Measurements from ENCODE around the gene DLGAP1. TPM values are rescaled to one million over a fixed set of nuclear protein-coding genes. Genes with fewer than 3 reads are reported as not detected.

The DLGAP1 gene
- total RNA-seq, 1 experiment from 2014 or later: 23.2 TPM

GRCh38 chr18:4358618-4359017, 96.5 kb downstream of the DLGAP1 start:
- Histone ChIP-seq H2BK12ac (ENCODE audit: insufficient read length, low read depth, low read length) (no peak overlapping the region), H3K14ac (ENCODE audit: insufficient read depth, low read length) (no peak overlapping the region), H3K56ac (ENCODE audit: insufficient read length, low read depth, low read length) (no peak overlapping the region), H3K79me1 (ENCODE audit: insufficient read depth, low read depth, low read length, poor library complexity, severe bottlenecking) (peaks cover 2% of the 10 kb centered on the region), H2BK5ac (ENCODE audit: insufficient read length, low read length) (no peak overlapping the region), H3K4me2 (ENCODE audit: insufficient read depth, insufficient read length, low read length) (no peak overlapping the region), H2BK15ac (ENCODE audit: low read depth, low read length) (no peak overlapping the region), H4K5ac (ENCODE audit: insufficient read length, low read depth, low read length) (no peak overlapping the region), H3K23me2 (ENCODE audit: insufficient read length, low read depth, low read length, poor library complexity, severe bottlenecking) (no peaks in the 10 kb centered on the region), H3K79me2 (ENCODE audit: insufficient read depth, low read length) (no peaks in the 10 kb centered on the region; the same call in 1 of the 2 replicates), H2BK120ac (ENCODE audit: low read depth, low read length, poor library complexity, severe bottlenecking) (no peak overlapping the region), H3K9me3 (ENCODE audit: control insufficient read depth, low read depth, low read length) (no peaks in the 10 kb centered on the region), H3T11ph (ENCODE audit: low read length) (no peak overlapping the region), H4K20me1 (ENCODE audit: control insufficient read depth, insufficient read depth, insufficient read length) (no peaks in the 10 kb centered on the region), H2AK5ac (ENCODE audit: insufficient read length, low read length) (no peak overlapping the region), H2AFZ (ENCODE audit: low read length) (no peak overlapping the region), H3K27ac (ENCODE audit: insufficient read length, low read depth, low read length) (no peak overlapping the region), H3K27me3 (ENCODE audit: insufficient read depth, low read length) (no peaks in the 10 kb centered on the region), H2BK20ac (ENCODE audit: low read depth, low read length, poor library complexity, severe bottlenecking) (no peak overlapping the region), H3K4ac (ENCODE audit: low read depth, low read length) (no peak overlapping the region), H3K23ac (ENCODE audit: insufficient read length, low read depth, low read length) (no peak overlapping the region), H4K8ac (replicated peaks; ENCODE audit: insufficient read length, low read depth, low read length) (no peak overlapping the region), H4K91ac (ENCODE audit: insufficient read length, low read depth, low read length) (no peak overlapping the region), H3K18ac (ENCODE audit: insufficient read length, low read depth, low read length) (no peak overlapping the region), H3K4me1 (ENCODE audit: insufficient read depth, low read length) (peaks cover 8% of the 10 kb centered on the region; the same call in 1 of the 2 replicates), H3K9ac (ENCODE audit: extremely low read depth, insufficient read length, low read length) (no peak overlapping the region)
- peak; percentile 72 for DNase-seq
- no peaks in the 10 kb centered on the region; a peak in 1 of 7 replicates for H3K36me3 Mint-ChIP-seq (ENCODE audit: insufficient read depth in 1 of 3, low read depth in 3 of 3)
- H3K9me3 Mint-ChIP-seq: no peaks in the 10 kb centered on the region
- H3K4me3 Mint-ChIP-seq: no peak overlapping the region
- no CpG with 5 or more reads among the region's 4 CpGs for WGBS (ENCODE audit: extremely low coverage, insufficient read length, low lambda C conversion rate)
- no peaks in the 10 kb centered on the region for H3K27me3 Mint-ChIP-seq (ENCODE audit: low read depth)
- TF ChIP-seq CTCF (conservative IDR thresholded peaks at IDR 0.05): no peak
- H3K4me1 Mint-ChIP-seq: peaks cover 56 to 57% of the 10 kb centered on the region in 2 experiments
- H3K27ac Mint-ChIP-seq: peak overlapping the region; percentile 17 to 40 (median 28); a peak in 3 of 7 replicates
